Measurements from ENCODE around the gene CENPE.

Gene CENPE

GRCh38 chr4:103060453-103061148 is 137.5 kb downstream of the CENPE start:
- no peak for DNase-seq (ENCODE audit: low spot score)
- TF ChIP-seq CTCF (IDR thresholded peaks at IDR 0.05; ENCODE audit: extremely low read depth, missing control alignments): no peak
